Activated naive CD8-positive, alpha-beta T cell treated with anti-CD3 and anti-CD28 coated beads, Interleukin-2, amount 50 U/mL, for 16 hours (primary cell): Measurements from ENCODE around the gene KCNB1.

Experiments used
- DNase-seq: peaks from one replicate; pipeline ENCODE4 v3.0.0-alpha.2; 2020; ENCODE audit warnings: low read depth, low spot score

The KCNB1 gene

DNA sequence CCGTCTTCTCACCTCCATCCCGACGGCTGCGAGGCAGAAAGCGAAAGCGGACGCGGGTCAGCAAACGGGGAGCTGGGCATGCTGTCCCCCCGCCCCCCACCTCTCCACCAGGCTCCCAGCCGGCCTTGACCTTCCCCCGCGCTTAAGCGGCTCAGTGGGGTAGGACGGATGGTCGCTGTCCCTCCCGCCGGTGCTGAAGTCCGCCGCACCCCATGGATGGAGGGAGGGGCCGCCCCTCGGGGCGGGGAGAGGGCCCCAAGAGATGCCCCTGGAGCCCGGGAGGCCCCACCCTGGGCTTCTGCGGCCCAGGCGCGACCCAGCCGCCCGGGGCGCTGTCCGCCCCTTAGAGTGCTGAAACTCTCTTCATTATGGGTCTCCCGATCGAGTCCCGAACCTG is at the start of gene KCNB1:
Gene KCNB1 (minus strand): TSS at position 48 of the 397 bp plus-strand sequence. CDS start 188 bp downstream, outside the sequence.
- peak; percentile 3 for DNase-seq

- DNase-seq: no peak
Measured at GRCh38 chr20:49529470-49529869, 47.0 kb upstream of the KCNB1 start.

- DNase-seq: no peak
Measured at GRCh38 chr20:49526568-49526967, 44.1 kb upstream of the KCNB1 start.

DNA sequence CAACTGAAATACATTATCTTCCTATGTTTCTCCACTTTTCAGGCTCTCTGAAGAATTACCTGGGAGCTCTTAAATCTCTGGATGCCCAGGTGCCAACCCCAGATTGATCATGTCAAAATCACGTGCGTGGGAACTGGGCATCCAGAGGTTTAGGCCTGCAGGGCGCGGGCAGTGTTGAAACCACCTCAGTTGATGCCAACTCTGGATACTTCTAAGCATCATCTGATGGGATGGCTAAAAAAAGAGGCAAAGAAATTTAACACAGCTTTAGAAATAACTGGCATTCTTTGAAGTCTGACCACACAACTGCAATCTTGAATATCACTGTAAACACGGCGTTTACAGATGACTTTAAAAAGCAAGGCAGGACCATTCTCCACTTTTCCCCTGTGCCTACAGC is 43.6 kb upstream of the KCNB1 start:
- no peak for DNase-seq

GRCh38 chr20:49523767-49524360 is 41.4 kb upstream of the KCNB1 start:
- DNase-seq: no peak

GRCh38 chr20:49521356-49521755 is 38.9 kb upstream of the KCNB1 start:
- no peak for DNase-seq

- DNase-seq: no peak
Measured at GRCh38 chr20:49519777-49520359, 37.4 kb upstream of the KCNB1 start.

DNA sequence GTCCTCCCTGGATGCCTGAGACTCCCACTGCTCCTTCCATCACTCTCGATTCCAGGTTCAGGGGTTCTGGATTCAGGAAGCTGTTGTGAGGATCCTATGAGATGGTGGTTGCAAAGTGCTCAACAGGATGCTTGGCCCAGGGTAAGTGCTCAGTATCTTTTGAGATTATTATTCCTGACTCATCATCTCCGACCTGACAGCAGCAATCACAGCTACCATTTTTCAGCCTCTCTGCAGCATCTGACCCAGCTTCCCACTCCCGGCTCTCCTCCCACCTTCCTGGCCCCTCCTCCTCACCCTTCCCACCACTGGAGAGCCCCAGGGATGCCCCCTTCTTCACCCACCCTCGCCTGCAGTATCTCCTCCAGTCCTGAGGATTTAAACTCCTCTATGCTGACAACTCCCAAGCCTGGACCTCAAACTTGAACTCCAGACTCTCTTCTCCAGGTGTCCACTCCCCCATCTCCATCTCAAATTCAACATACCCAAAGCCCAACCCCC is 36.8 kb upstream of the KCNB1 start:
- DNase-seq: no peak

- no peak for DNase-seq
Measured at GRCh38 chr20:49518576-49518975, 36.1 kb upstream of the KCNB1 start.

DNA sequence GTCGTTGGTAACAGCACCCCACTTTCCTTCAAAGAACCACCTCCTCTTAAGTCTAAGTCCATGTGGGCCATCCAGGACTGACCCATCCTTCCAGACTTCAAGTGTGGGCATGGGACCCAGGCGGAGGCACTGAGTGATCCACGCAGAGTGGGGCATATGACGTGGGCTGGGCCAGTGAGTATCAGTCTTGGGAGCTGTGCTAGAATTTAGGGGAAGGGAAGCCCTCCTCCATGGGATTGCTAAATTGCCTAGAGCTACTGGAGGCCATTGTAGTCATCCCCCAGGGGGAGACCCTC is 35.3 kb upstream of the KCNB1 start:
- DNase-seq: no peak

- DNase-seq: no peak
Measured at GRCh38 chr20:49516916-49517804, 34.7 kb upstream of the KCNB1 start.

DNA sequence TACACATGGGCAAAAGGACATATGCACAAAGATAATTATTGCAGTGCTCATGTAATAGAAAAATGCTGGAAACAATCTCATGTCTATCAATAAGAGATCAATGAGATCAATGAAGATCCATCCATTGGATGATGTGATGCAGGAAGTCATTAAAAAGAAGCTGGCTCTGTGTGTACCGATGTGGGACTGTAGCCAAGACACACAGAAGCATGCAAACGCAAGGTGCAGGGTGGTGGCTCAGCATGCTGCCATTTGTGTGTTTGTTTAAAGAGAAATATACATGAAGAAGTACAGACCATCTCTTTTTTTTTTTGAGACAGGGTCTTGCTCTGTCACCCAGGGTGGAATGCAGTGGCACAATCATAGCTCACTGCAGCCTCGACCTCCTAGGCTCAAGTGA is 33.1 kb upstream of the KCNB1 start:
- DNase-seq: no peak

GRCh38 chr20:49513517-49513916 is 31.0 kb upstream of the KCNB1 start:
- no peak for DNase-seq

DNA sequence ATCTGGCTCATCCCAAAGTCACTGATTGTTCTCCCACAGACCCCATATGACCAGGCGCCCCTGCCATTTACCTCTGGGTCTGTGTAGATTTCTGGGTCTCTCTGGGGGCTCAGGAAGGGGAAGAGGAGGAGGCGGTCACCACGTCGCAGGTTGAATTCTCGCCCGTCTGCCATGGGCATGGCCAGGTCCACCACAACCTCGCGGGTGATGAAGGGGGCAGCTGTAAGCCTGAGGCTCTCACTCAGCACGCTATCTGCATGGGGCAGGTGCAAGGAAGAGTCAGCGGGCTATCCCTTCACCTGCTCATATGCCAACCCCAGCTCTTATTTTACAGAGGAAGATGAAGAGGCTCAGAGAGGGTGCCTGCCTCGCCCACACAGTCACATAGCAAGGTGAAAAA is 30.5 kb upstream of the KCNB1 start:
- no peak for DNase-seq

- DNase-seq: no peak
Measured at GRCh38 chr20:49511788-49512525, 29.5 kb upstream of the KCNB1 start.

DNA sequence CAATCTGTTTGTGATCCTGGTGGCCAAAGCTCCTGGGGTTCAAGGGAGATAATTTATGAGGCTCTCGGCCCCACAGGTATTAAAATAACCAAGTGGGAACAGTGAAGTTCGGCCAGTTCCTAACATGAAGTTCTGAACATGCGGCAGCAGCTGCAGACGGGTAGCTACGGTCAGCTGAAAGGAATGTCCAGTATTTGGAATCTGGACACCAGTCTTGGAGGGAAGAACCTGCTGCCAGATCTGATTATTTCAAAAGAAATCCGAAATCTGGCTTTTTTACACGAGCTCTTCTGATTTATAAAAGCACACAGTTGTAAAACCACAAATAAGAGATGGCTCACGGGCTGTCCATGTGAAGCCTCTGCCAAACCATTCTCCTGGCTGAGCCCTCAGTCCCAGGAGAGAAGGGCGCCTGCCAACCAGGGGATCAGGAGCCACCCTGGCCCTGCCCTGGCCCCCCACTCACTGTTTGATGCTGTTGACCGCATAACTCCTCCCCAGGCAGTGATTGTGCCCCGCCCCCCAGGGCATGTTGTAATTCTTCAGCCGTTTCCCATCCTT is 28.2 kb upstream of the KCNB1 start:
- no peak for DNase-seq

DNA sequence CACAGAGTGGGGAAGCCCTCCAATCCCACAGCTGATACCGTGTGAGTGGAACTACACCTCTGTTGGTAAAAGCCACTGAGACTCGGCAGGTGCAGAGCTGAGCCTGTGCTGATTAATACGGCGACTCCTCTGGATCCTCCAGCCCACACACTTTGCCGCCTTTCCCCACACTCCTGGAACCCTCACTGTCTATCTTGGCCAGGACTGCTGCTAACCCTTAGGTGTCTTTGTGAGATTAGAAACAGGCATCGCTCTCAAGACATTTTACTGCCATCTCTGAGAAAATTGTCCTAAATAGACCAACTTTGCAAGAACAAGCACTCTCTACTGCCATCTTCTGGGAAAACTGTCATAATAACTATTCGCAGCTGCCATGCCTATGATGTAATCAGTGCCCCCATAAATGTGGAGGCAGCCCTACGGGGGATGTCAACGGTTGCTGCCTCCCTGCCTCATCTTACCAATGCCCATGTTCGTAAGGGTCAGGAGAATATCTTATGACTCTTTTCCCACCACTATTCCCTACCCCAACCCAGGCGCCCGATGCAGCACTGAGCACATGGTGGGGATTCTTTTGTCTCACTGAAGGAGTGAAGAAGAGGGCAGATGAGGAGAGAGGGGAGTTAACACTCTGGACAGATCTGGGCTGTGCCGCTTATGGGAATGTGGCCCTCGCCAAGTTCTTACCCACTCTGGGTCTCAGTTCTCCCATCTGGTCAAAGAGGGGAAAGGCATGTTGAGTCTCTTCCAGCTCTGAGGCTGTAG is 26.1 kb upstream of the KCNB1 start:
- no peak for DNase-seq

- DNase-seq: no peak
Measured at GRCh38 chr20:49507741-49508434, 25.4 kb upstream of the KCNB1 start.

DNA sequence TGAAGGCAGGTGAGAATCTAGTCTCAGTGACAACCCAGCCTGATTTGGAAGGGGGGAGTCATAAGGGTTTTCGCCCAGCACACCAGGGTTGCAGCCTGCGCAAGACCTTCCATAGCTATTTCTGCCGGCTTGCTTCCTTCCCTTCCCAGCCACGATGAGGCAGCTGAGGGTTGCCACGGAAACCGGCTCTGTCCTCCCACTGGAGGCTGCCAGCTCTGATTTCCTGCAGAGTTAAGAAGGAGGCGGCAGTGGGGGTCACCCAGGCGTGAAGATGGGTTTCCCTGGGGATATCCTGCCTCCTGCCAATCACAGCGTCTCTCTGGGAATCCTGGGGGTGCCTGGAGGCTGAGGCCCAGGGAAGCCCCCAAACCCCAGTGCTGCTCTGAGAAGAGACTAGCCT is 23.1 kb upstream of the KCNB1 start:
- DNase-seq: no peak

- no peak for DNase-seq
Measured at GRCh38 chr20:49503176-49503575, 20.7 kb upstream of the KCNB1 start.
